Measurements from ENCODE around the gene RANBP6. TPM values are rescaled to one million over a fixed set of nuclear protein-coding genes. Genes with fewer than 3 reads are reported as not detected.

The RANBP6 gene
- total and polyA plus RNA-seq, 7 donors = 2.5 to 13.6 (median 10.2) TPM

- Histone ChIP-seq H3K27ac (peak overlapping the region; percentile 99 to 100 (median 99)), H3K27me3 (no peaks in the 10 kb centered on the region), H3K36me3 (peaks cover 0 to 9% (median 2%) of the 10 kb centered on the region in 4 donors), H3K4me3 (peak overlapping the region; percentile 89 to 98 (median 95)), H3K9me3 (no peaks in the 10 kb centered on the region), H3K4me1 (peaks cover 0 to 57% (median 30%) of the 10 kb centered on the region in 4 donors)
- DNase-seq = peak; percentile 90
- intact Hi-C loops (cut with DNase I) = loop anchor here (5.0 to 10.0 kb wide), 6 partner anchors 52 to 750 kb away; partner anchors contain the start of genes IL33, KDM4C, PLGRKT and UHRF2
- WGBS, 2 donors = 0% methylated on average over 59 of the region's 59 CpGs
- TF ChIP-seq POLR2AphosphoS5 (IDR thresholded peaks at IDR 0.05) (peak in 3 of 4 donors; percentile 20 to 40 (median 33)), POLR2A (IDR thresholded peaks at IDR 0.05) (no peak), CTCF (IDR thresholded peaks at IDR 0.05) (no peak), EP300 (IDR thresholded peaks at IDR 0.05) (no peak)
Observed at GRCh38 chr9:6007058-6007769, 8.2 kb downstream of the RANBP6 start.

GRCh38 chr9:6006749-6007057, 8.7 kb downstream of the RANBP6 start:
- H3K36me3 ChIP-seq = peaks cover 0 to 9% (median 2%) of the 10 kb centered on the region in 4 donors
- H3K4me1 ChIP-seq = peaks cover 0 to 52% (median 30%) of the 10 kb centered on the region in 4 donors
- peak overlapping the region; percentile 89 to 98 (median 95) for H3K4me3 ChIP-seq
- TF ChIP-seq EP300 (IDR thresholded peaks at IDR 0.05) (no peak), POLR2A (IDR thresholded peaks at IDR 0.05) (no peak)
- H3K27me3 ChIP-seq = no peaks in the 10 kb centered on the region
- H3K9me3 ChIP-seq = no peaks in the 10 kb centered on the region
- peak overlapping the region; percentile 99 to 100 (median 99) for H3K27ac ChIP-seq
- no peak for DNase-seq
- intact Hi-C loops (cut with DNase I) = loop anchor here (5.0 to 10.0 kb wide), 6 partner anchors 52 to 751 kb away; partner anchors contain the start of genes IL33, KDM4C, PLGRKT and UHRF2
- WGBS, 2 donors = 1% methylated on average over 13 of the region's 13 CpGs

- peaks cover 0 to 9% (median 2%) of the 10 kb centered on the region in 4 donors for H3K36me3 ChIP-seq
- H3K27ac ChIP-seq = no peak overlapping the region
- H3K9me3 ChIP-seq = no peaks in the 10 kb centered on the region
- no peaks in the 10 kb centered on the region for H3K27me3 ChIP-seq
- peaks cover 0 to 61% (median 28%) of the 10 kb centered on the region in 4 donors for H3K4me1 ChIP-seq
- no peak for DNase-seq
- H3K4me3 ChIP-seq = no peak overlapping the region
- 93 to 95% methylated on average over 2 of the region's 2 CpGs for WGBS, 2 donors
- TF ChIP-seq CTCF (IDR thresholded peaks at IDR 0.05) = no peak
- TF ChIP-seq POLR2A (IDR thresholded peaks at IDR 0.05) = no peak
- TF ChIP-seq EP300 (IDR thresholded peaks at IDR 0.05) = no peak
- TF ChIP-seq POLR2AphosphoS5 (IDR thresholded peaks at IDR 0.05) = no peak
- intact Hi-C loops (cut with DNase I) = loop anchor here (10.0 kb wide), 2 partner anchors 46 to 414 kb away; partner anchors contain the start of gene UHRF2
Observed at GRCh38 chr9:6000955-6001354, 14.5 kb downstream of the RANBP6 start.

- Histone ChIP-seq H3K4me3 (no peak overlapping the region), H3K9me3 (no peaks in the 10 kb centered on the region), H3K4me1 (peaks cover 0 to 48% (median 16%) of the 10 kb centered on the region in 4 donors), H3K27ac (no peak overlapping the region), H3K36me3 (peaks cover 0 to 2% (median 0%) of the 10 kb centered on the region in 4 donors), H3K27me3 (no peaks in the 10 kb centered on the region)
- WGBS, 2 donors = 82 to 92% methylated on average over 2 of the region's 2 CpGs
- TF ChIP-seq POLR2AphosphoS5 (IDR thresholded peaks at IDR 0.05) = no peak
- no peak for TF ChIP-seq POLR2A (IDR thresholded peaks at IDR 0.05)
- TF ChIP-seq CTCF (IDR thresholded peaks at IDR 0.05) = no peak
- TF ChIP-seq EP300 (IDR thresholded peaks at IDR 0.05) = no peak
- DNase-seq = no peak
- intact Hi-C loops (cut with DNase I) = loop anchor here (10.0 kb wide), 2 partner anchors 45 to 415 kb away; partner anchors contain the start of gene UHRF2
Observed at GRCh38 chr9:5999443-6000101, 15.9 kb downstream of the RANBP6 start.

- TF ChIP-seq CTCF (IDR thresholded peaks at IDR 0.05) = no peak
Observed at GRCh38 chr9:5994493-5994892, 20.9 kb downstream of the RANBP6 start.

More at GRCh38 chr9:5994493-5994892, 20.9 kb downstream of the RANBP6 start:
- H3K27me3 ChIP-seq = no peaks in the 10 kb centered on the region
- H3K27ac ChIP-seq = no peak overlapping the region
- H3K36me3 ChIP-seq = no peaks in the 10 kb centered on the region
- H3K4me3 ChIP-seq = no peak overlapping the region
- 96 to 97% methylated on average over 1 of the region's 1 CpG for WGBS, 2 donors
- peaks cover 0 to 25% (median 13%) of the 10 kb centered on the region in 4 donors for H3K4me1 ChIP-seq
- intact Hi-C loops (cut with DNase I) = no loop called here
- DNase-seq = no peak
- H3K9me3 ChIP-seq = no peaks in the 10 kb centered on the region

Data from sigmoid colon (tissue), 7 donors.